HepG2 (cell line): ENCODE measurements around the gene RPUSD4. TPM values are rescaled to one million over a fixed set of nuclear protein-coding genes. Genes with fewer than 3 reads are reported as not detected.

Experiments
- ELF4 ChIP-seq: sonication (generic); formaldehyde crosslinking; IDR thresholded peaks from 2 replicates; pipeline ENCODE4 v1.5.0; 2020; ENCODE audit warnings: missing genetic modification reagents, mild to moderate bottlenecking, moderate library complexity, borderline replicate concordance
- FOXJ3 ChIP-seq: sonication (generic); formaldehyde crosslinking; IDR thresholded peaks from 2 replicates; pipeline ENCODE4 v1.4.0; 2020; ENCODE audit warnings: missing genetic modification reagents, mild to moderate bottlenecking, borderline replicate concordance
- GABPA ChIP-seq, 2 experiments: IDR thresholded peaks; 2 replicates each; pipeline ENCODE4 v1.6.1; 2011 to 2016; ENCODE audit warnings: low read depth in 2 of 2, low read length in 1 of 2, missing biosample characterization in 1 of 2, missing genetic modification characterization in 1 of 2
- HDAC1 ChIP-seq: sonication (generic); formaldehyde crosslinking; IDR thresholded peaks from 2 replicates; pipeline ENCODE4 v1.5.1; 2020; ENCODE audit warnings: mild to moderate bottlenecking, missing genetic modification reagents
- HDAC2 ChIP-seq: sonication (generic); formaldehyde crosslinking; IDR thresholded peaks from 2 replicates; pipeline ENCODE4 v1.4.0; 2020; ENCODE audit warnings: missing genetic modification reagents
- POLR2G ChIP-seq: fragments of 200-400 bp; formaldehyde crosslinking; IDR thresholded peaks from 2 replicates; pipeline ENCODE4 v1.6.1; 2018; ENCODE audit warnings: mild to moderate bottlenecking, low read depth, low read length, moderate library complexity
- SAP130 ChIP-seq: IDR thresholded peaks from 2 replicates; pipeline ENCODE4 v1.6.1; 2016; ENCODE audit warnings: low read depth
- SOX13 ChIP-seq, 3 experiments: fragments of 450-650 bp in 1 of 3; sonication (generic) in 1 of 3; formaldehyde crosslinking in 1 of 3; IDR thresholded peaks in 2 of 3; conservative IDR thresholded peaks in 1 of 3; 2 replicates each; pipeline versions ENCODE4 v1.5.0 to v1.6.1; 2016 to 2020; ENCODE audit warnings: antibody characterized with exemption in 1 of 3, mild to moderate bottlenecking in 1 of 3, missing compliant biosample characterization in 1 of 3, missing genetic modification reagents in 1 of 3, moderate library complexity in 1 of 3
- TAF1 ChIP-seq: sonication (generic); formaldehyde crosslinking; IDR thresholded peaks from 2 replicates; pipeline ENCODE4 v1.4.0; 2020; ENCODE audit warnings: missing genetic modification reagents
- TBX2 ChIP-seq: sonication (generic); formaldehyde crosslinking; IDR thresholded peaks from 2 replicates; pipeline ENCODE4 v1.5.0; 2020; ENCODE audit warnings: missing genetic modification reagents, mild to moderate bottlenecking, borderline replicate concordance
- THYN1 ChIP-seq: sonication (generic); formaldehyde crosslinking; IDR thresholded peaks from 2 replicates; pipeline ENCODE4 v1.8.1; 2023; ENCODE audit warnings: low read depth, mild to moderate bottlenecking, moderate library complexity, missing genetic modification reagents, borderline replicate concordance
- ZBTB3 ChIP-seq: sonication (generic); formaldehyde crosslinking; IDR thresholded peaks from 2 replicates; pipeline ENCODE4 v1.4.0; 2020; ENCODE audit warnings: low read depth, mild to moderate bottlenecking, moderate library complexity, missing genetic modification reagents, borderline replicate concordance
- ZFY ChIP-seq: sonication (generic); formaldehyde crosslinking; IDR thresholded peaks from 2 replicates; pipeline ENCODE4 v1.4.0; 2020; ENCODE audit warnings: missing genetic modification reagents
- ZKSCAN5 ChIP-seq: sonication (generic); formaldehyde crosslinking; IDR thresholded peaks from 2 replicates; pipeline ENCODE4 v1.5.1; 2020; ENCODE audit warnings: mild to moderate bottlenecking, missing genetic modification reagents
- ZNF264 ChIP-seq: sonication (generic); formaldehyde crosslinking; IDR thresholded peaks from 2 replicates; pipeline ENCODE4 v1.4.0; 2020; ENCODE audit warnings: missing genetic modification reagents
- ZNF556 ChIP-seq: sonication (generic); formaldehyde crosslinking; IDR thresholded peaks from 2 replicates; pipeline ENCODE4 v1.4.0; 2020; ENCODE audit warnings: mild to moderate bottlenecking, missing genetic modification reagents, borderline replicate concordance
- ZNF652 ChIP-seq: IDR thresholded peaks from 2 replicates; pipeline ENCODE4 v1.6.1; 2016; ENCODE audit warnings: low read depth, borderline replicate concordance
- ZNF777 ChIP-seq: sonication (generic); formaldehyde crosslinking; IDR thresholded peaks from 2 replicates; pipeline ENCODE4 v1.4.0; 2020; ENCODE audit warnings: missing genetic modification reagents
- polyA plus RNA-seq, 8 experiments: library from polyadenylated mRNA; depleted of rRNA in 3 of 8; stranded (reverse) in 7 of 8; unstranded in 1 of 8; fragments of >200 nt; fragmentation: Illumina TruSeq in 4 of 8; extraction: Trizol in 4 of 8; gene quantifications; 2 replicates each; pipeline versions ENCODE4 v1.2.1 to v1.2.3, GENCODE V29; 2011 to 2016; ENCODE audit warnings: low read depth in 4 of 8, missing spikeins in 1 of 8, mixed read lengths in 1 of 8; ENCODE audit not compliant: insufficient read depth in 1 of 8
- total RNA-seq, 5 experiments: library from RNA; depleted of rRNA; stranded (reverse); fragments of >200 nt; fragmentation: Illumina TruSeq; extraction: Trizol; gene quantifications; 2 replicates each; pipeline ENCODE4 v1.2.3, GENCODE V29; 2016; ENCODE audit warnings: low read depth in 1 of 5
- TF ChIP-seq, protein P1 (sequence below): sonication (generic); formaldehyde crosslinking; IDR thresholded peaks from 2 replicates; pipeline ENCODE4 v1.5.0; 2020; ENCODE audit warnings: mild to moderate bottlenecking, missing genetic modification reagents
- TF ChIP-seq, protein P2 (sequence below): sonication (generic); formaldehyde crosslinking; IDR thresholded peaks from 2 replicates; pipeline ENCODE4 v1.8.0; 2022; ENCODE audit warnings: mild to moderate bottlenecking, missing genetic modification reagents, moderate library complexity
- TF ChIP-seq, protein P3 (sequence below): sonication (generic); formaldehyde crosslinking; conservative IDR thresholded peaks from 2 replicates; pipeline ENCODE4 v1.8.1; 2023; ENCODE audit warnings: missing genetic modification reagents
- TF ChIP-seq, protein P4 (sequence below): sonication (generic); formaldehyde crosslinking; IDR thresholded peaks from 2 replicates; pipeline ENCODE4 v1.4.0; 2020; ENCODE audit warnings: missing genetic modification reagents, borderline replicate concordance

The RPUSD4 gene
- total and polyA plus RNA-seq, 2 of the 13 experiments (the other 11 are each of a cell fraction or from before 2014, with no cell fraction given): 45.0 to 52.9 TPM

DNA sequence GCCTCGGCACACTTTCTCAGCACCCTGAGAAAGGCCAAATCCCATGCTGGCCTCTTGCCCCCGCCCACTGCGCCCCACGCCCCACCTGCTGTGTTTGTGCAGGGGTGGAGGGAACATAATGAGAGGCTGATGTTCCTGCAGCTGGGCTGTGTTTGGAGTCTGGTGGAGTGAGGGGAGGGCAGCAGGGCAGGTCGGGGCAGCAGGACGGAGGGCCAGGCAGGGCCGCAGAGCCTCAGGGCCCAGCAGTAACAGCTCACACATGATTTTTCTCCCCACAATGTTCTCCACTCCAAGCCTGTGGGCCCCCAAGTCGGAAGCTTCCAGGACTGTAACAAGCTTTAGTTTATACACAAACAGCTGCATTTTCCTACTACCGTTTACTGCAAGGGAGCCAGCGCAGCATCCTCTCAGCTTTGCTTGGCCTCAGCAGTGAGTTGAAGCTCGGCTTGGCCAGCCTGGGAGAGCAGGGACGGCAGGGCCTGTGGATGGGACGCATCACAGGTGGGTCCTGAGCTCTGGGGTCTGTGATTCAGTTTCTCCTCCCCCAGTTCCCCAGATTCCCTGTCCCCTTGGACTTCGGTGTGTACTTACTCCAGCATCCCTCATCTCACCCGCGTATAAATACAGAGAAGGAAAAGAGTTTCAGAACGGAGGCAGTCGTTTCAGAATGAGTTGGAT lies 51.0 kb downstream of the RPUSD4 start (continued):
- TF ChIP-seq, protein P1, sequence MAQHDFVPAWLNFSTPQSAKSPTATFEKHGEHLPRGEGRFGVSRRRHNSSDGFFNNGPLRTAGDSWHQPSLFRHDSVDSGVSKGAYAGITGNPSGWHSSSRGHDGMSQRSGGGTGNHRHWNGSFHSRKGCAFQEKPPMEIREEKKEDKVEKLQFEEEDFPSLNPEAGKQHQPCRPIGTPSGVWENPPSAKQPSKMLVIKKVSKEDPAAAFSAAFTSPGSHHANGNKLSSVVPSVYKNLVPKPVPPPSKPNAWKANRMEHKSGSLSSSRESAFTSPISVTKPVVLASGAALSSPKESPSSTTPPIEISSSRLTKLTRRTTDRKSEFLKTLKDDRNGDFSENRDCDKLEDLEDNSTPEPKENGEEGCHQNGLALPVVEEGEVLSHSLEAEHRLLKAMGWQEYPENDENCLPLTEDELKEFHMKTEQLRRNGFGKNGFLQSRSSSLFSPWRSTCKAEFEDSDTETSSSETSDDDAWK: no peak
- 0 out of 2 replicates have a peak, but pooled peaks have one; percentile 26 for TF ChIP-seq HDAC1
- TF ChIP-seq ZNF777 (CRISPR knock-in tag): no peak
- TF ChIP-seq ZNF556: 0 out of 2 replicates have a peak, but pooled peaks have one; percentile 17
- peak; percentile 16; the same call in 1 of the 2 replicates for TF ChIP-seq ZFY (CRISPR knock-in tag)
- TF ChIP-seq ZNF264 (CRISPR knock-in tag): 0 out of 2 replicates have a peak, but pooled peaks have one; percentile 8
- 0 out of 2 replicates have a peak, but pooled peaks have one; percentile 19 for TF ChIP-seq HDAC2 (CRISPR knock-in tag)
- TF ChIP-seq GABPA (IDR thresholded peaks at IDR 0.05; ENCODE audit: low read depth, low read length): no peak
- TF ChIP-seq GABPA (CRISPR knock-in tag; IDR thresholded peaks at IDR 0.05; ENCODE audit: low read depth): no peak
- TF ChIP-seq FOXJ3 (CRISPR knock-in tag): no peak
- TF ChIP-seq SOX13 (IDR thresholded peaks at IDR 0.05): no peak
- 0 out of 4 replicates have a peak, but pooled peaks of 1 of the 2 experiments have one; percentile 34 for TF ChIP-seq SOX13 (CRISPR knock-in tag; conservative IDR thresholded peaks at IDR 0.05 in 1 of 2, IDR thresholded peaks at IDR 0.05 in 1 of 2)
- TF ChIP-seq, protein P2, sequence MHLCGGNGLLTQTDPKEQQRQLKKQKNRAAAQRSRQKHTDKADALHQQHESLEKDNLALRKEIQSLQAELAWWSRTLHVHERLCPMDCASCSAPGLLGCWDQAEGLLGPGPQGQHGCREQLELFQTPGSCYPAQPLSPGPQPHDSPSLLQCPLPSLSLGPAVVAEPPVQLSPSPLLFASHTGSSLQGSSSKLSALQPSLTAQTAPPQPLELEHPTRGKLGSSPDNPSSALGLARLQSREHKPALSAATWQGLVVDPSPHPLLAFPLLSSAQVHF (CRISPR knock-in tag): no peak
- TF ChIP-seq TAF1: no peak
- no peak for TF ChIP-seq ZKSCAN5 (CRISPR knock-in tag)
- TF ChIP-seq ZNF652: no peak
- TF ChIP-seq, protein P3, sequence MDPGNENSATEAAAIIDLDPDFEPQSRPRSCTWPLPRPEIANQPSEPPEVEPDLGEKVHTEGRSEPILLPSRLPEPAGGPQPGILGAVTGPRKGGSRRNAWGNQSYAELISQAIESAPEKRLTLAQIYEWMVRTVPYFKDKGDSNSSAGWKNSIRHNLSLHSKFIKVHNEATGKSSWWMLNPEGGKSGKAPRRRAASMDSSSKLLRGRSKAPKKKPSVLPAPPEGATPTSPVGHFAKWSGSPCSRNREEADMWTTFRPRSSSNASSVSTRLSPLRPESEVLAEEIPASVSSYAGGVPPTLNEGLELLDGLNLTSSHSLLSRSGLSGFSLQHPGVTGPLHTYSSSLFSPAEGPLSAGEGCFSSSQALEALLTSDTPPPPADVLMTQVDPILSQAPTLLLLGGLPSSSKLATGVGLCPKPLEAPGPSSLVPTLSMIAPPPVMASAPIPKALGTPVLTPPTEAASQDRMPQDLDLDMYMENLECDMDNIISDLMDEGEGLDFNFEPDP (CRISPR knock-in tag): 0 out of 2 replicates have a peak, but pooled peaks have one; percentile 80
- TF ChIP-seq POLR2G: peak; percentile 38
- no peak for TF ChIP-seq THYN1 (CRISPR knock-in tag)
- TF ChIP-seq SAP130 (CRISPR knock-in tag): peak; percentile 35; the same call in 1 of the 2 replicates
- TF ChIP-seq ZBTB3 (CRISPR knock-in tag): no peak
- peak; percentile 54 for TF ChIP-seq TBX2 (CRISPR knock-in tag)
- TF ChIP-seq, protein P4, sequence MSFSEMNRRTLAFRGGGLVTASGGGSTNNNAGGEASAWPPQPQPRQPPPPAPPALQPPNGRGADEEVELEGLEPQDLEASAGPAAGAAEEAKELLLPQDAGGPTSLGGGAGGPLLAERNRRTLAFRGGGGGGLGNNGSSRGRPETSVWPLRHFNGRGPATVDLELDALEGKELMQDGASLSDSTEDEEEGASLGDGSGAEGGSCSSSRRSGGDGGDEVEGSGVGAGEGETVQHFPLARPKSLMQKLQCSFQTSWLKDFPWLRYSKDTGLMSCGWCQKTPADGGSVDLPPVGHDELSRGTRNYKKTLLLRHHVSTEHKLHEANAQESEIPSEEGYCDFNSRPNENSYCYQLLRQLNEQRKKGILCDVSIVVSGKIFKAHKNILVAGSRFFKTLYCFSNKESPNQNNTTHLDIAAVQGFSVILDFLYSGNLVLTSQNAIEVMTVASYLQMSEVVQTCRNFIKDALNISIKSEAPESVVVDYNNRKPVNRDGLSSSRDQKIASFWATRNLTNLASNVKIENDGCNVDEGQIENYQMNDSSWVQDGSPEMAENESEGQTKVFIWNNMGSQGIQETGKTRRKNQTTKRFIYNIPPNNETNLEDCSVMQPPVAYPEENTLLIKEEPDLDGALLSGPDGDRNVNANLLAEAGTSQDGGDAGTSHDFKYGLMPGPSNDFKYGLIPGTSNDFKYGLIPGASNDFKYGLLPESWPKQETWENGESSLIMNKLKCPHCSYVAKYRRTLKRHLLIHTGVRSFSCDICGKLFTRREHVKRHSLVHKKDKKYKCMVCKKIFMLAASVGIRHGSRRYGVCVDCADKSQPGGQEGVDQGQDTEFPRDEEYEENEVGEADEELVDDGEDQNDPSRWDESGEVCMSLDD (CRISPR knock-in tag): no peak
- TF ChIP-seq ELF4 (CRISPR knock-in tag): no peak
